Right renal pelvis (tissue), 4 donors: ENCODE data around the gene PYGL. TPM values are rescaled to one million over a fixed set of nuclear protein-coding genes. Genes with fewer than 3 reads are reported as not detected.

ENCODE experiments used
- DNase-seq, 4 donors: peaks; one replicate each; pipeline ENCODE4 v3.0.0-alpha.2; 2013; ENCODE audit warnings: low read depth in 4 of 4, low spot score in 3 of 4, missing footprints in 1 of 4
- polyA plus RNA-seq, 4 donors: library from polyadenylated mRNA; unstranded; fragments of 120-200 nt; gene quantifications; one replicate each; pipeline ENCODE4 v1.2.1, GENCODE V29; 2013; ENCODE audit not compliant: insufficient read length in 4 of 4

Gene PYGL
- polyA plus RNA-seq, 4 donors = 17.1 to 19.2 (median 18.2) TPM

DNA sequence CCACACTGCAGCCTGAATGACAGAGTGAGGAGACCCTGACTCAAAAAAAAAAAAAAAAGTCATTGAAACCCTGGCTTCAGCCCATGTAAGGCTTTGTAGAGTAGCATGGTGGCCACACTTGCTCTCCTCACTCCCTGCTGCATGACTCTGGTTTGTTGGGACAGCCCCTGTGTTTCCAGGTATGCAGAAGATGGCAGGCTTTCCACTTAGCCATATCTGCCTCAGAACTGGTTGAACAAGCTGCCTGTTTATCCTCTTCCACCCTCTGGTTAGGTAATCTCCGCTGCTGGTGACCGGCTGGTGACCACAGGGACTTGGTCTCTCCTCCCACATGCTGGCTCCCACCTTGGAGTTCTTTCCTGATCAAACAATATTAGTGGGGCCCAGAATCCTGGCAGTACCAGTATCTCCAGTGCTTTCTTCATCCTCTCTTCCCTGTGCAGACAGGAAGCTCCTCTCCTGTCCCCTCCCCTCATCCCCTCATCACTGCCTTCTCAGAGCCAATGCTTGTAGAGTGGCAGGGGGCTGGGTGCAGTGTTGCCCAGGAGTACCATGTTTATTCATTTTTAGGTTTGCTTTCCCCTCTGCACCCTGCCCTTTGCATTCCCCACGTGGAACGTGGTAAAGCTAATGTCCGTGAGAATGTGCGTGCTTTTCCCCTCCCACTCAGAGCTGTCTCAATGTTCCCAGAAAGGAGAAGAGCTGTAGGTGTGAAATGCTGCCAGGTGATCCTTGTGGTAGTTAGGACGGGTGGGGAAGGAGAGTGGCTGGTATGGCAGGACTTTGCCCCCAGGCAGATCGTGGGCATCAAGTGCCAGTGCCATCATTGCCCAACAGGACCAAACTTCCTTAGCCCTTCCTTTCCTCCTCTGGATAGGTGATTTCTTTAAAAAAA is 61.1 kb downstream of the PYGL start:
- no peak for DNase-seq

DNA sequence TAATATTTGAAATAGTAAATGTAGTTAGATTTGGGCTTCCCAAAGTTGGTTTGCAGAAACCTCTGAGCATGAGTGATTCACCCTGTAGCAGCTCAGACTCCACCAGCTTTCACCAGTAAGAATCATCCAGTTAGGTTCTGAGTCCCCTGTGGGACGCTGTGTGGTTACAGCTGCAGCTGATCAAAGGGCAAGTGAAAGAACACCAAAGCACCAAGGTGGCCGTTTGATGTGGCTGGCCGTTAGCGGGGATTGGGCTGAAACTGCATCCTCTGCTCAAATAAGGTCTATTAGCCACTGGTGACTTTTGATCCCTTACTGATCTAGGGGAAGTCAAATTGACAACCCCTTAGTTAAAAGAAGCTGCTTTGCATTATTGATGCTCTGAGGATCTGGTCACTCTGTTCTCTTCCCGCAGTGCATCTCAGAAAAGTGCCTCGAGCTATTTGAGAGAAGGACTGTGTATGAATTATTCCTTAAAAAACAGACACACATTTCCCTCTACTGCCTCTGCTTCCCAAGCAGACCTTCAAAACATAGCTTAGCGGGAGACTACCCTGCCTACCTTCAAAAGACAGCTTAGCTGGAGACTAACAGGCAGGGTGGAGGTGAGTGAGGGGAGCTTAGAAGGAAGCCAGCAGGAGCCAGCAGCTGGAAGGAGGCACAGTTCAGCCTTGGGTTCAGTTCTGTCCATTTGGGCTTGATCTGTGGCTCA is 68.8 kb downstream of the PYGL start:
- no peak for DNase-seq

DNA sequence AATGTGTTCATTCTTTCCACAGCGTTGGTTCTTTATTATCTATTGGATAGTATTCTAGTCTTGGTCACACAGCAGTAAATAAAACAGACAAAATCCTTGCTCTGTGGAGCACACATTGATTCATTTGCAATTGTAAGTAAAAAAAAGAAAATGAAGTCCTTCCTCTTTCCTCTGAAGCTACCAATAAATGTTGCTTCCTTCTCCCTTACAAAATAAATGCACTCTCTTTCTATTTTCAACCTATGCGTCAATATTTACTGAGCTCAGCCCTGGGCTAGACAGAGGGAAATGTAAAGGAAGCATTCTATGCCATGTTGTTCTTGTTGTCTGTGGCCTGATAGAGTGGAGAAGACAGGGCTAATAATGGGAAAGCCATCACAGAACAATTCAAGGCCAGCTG is 69.5 kb downstream of the PYGL start:
- no peak for DNase-seq

DNA sequence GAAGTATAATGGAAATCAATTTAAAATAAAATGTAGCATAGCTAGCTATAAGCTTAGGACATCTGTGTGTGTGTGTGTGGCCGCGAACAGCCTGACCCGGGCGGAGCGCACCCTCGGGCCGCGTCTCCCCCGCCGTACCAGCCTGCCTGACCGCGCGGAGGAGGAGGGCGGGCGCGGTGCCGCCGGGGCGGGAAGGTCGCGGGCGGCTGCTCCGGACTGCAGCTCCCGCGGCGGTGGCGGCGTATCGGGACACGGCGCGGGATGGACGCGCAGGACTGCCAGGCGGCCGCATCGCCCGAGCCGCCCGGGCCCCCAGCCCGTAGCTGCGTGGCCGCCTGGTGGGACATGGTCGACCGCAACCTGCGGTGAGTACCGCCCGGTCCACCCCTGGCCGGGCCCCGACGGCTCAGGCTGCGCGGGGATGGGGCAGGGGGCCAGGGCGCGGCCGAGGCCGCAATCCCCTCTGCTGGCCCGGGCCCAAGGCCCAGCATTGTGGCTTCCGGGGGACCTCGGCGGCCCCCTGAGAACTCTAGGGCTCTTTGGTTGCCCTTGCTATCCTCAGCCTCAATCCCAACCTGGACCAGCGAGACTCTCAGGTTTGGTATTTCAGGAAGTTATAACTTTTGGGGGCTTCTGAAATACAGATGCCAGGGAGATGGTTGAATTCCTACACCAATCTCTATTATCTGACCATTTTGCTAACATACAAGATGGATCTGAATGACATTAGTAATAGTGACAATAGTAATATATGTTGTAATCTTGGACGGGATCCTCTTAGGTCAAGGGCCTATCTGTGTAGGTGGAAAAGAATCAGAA is 72.2 kb downstream of the PYGL start, which contains the start of gene ABHD12B:
TSS of gene ABHD12B (plus strand) at position 140 of the 819 bp plus-strand sequence. CDS start at position 262, 122 bp downstream.
- peak in 1 of 4 donors; percentile 5 for DNase-seq

DNA sequence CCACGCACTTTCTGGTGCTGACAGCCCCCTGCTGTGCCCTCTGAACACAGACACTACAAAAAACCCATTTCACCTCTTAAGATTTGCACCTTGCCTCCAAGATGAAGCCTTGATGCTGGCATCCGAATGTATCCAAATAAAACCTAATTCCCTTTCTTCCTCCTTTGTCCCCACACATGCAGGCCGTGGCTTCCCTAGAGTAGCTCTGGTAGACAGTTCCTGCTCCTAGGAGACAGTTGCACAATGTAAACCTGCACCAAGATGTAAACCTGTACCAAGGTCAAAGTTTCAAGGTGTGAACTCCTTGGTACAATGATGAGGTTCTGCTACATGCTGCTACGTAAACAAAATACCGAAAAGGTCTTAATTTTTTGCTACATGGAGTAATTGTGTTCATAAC is 73.1 kb downstream of the PYGL start:
- DNase-seq = no peak

DNA sequence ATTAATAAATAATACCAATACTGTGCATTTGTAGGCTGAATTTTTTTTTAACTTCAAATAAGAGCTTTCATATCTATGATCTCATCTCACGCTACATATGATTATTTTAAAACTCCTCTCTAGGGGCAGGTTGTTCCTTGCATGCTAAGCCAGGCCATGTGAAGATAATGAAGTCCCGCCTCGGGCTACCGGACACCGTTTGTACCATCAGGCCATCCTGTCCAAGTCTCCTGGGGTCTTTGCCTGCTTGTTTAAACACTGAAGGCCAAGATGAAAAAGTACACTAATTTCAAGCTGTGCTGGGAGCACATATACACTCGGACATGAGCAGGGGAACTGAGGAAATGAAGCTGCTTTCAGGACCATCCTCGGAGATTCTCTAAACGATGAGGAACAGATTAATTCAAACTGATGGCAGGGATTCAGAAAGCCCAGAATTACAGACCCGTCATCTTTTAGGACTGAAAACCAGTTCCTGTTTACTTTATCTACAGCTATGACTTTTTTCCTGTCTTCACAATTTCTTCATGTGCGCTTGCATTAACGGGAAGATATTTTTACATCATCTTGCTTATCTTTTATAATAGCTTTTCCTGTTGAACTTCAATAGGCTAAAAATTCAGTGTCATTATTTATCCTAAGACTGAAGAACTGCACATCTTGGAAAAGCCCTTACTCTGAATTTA is 78.7 kb downstream of the PYGL start:
- DNase-seq = no peak

DNA sequence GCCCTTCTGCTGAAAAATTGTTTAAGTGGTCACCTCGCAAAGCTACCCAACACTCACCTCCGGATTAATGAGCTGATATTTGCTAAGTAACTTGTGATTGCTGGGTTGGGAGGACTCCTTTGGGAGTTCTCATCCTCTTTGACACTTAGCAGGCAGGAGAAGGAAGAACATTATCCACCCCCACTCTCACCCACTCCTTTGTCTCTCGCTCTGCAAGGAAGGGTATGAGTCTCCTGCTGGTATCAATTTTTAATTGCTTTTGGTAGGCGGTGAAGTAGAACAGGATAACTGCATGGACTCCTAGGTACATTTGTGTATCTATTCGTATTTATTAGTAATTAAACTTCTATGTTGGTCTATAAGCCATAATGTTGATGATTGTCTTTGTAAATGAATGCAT is 79.3 kb downstream of the PYGL start:
- no peak for DNase-seq

DNA sequence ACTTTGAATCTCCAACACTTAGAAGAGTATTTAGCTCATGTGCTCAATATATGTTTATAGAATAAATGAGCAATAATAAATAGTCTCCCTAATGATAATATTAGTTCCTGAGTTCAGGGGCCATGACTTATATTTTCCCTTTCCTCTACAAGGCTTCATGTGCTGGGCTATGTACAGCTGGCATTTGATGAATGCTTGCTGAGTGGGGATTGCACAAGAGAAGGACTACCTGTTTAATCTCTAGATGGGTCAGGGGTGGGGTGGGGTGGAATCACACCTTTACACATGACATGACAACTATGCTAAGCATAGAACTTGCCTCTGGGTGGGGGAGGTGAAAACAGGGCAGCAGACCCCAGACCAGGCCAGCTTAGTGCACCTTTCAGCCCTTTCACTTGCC is 80.0 kb downstream of the PYGL start:
- no peak for DNase-seq

DNA sequence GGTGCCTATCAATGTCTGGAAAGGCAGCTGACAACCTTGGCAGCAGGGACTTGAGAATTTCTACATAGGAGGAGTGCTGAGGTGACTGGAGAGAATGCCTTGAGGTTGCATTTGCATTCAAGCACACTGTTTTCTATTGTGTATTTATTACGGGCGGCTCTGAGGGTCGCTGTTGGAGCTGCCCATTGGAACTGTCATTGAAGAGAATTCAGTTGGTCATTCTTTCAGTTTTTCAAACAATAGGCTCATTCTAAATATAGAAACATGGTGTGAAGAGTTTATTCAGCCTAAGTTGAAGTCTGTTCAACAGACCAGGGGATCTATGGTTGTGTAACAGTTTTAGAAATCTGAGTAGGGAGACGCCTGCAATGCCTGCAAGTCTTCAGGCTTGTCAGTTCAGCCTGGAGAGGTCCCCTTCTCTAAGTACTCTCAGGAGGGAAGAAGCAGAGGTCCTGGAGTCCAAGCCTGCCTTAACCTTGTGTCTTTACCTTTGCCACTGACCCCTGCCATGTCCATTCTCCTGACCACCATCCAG is 82.2 kb downstream of the PYGL start:
- DNase-seq = no peak

DNA sequence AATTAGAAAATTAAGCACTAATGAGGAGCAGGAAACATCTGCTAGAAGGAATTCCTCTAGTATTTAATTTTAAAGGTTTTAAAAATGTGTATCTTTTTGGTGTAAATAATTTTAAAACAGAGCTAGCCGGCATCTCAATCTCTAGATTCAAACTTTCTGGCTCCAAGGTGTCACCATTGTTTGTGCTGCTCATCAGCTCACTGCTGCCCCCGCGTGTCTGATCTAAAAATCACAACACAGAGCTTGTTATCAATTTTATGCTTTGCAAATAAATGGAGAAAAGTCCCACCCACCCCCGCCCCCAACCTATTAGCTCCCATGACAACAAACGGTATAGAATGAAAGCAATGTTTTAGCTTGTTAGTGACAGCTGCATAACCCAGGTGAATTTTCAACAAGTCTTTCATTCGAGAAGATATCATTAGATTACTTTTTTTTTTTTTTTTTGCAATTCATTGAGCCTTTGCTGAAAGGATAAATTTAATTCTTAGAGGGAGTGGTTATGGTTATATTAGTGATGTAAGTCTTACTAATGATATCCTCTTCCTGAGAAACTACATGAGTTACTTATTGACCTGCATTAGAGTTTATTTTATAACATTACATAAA is 83.7 kb downstream of the PYGL start:
- peak; percentile 69 to 76 (median 70) for DNase-seq

DNA sequence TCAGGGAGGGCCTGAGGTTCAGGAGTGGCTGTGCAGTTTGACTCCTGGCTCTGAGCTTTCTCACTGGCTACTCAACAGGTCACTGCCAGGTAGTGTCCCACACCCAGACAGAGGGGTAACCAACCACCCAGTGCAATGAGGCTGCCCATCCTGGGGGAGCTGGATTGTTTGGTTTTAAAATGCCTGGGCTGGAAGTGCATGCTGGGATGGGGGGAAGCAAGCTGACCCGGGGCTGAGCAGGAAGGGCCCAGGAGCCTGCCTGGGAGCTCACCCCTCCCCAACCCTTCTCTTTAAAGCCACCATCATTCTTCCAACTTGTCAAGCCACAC is 85.0 kb downstream of the PYGL start:
- no peak for DNase-seq

DNA sequence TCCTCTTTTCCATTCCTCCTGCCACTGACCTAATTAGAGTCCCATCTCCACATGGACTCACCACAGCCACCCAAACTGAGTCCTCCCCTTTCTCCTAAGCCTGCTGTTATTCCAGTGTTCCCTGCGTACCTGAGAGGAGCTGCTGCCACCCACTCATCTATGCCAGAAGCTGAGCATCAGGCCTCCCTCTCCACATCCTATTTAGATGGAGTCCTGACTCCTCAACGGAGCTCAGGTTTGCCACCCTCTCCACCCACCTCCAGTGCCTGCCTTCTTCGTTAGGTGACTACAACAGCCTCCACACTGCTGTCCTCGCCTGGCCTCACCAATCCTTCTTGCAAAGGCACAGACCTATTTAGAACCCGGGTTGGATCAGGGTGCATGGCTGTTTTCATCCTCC is 87.6 kb downstream of the PYGL start:
- no peak for DNase-seq

DNA sequence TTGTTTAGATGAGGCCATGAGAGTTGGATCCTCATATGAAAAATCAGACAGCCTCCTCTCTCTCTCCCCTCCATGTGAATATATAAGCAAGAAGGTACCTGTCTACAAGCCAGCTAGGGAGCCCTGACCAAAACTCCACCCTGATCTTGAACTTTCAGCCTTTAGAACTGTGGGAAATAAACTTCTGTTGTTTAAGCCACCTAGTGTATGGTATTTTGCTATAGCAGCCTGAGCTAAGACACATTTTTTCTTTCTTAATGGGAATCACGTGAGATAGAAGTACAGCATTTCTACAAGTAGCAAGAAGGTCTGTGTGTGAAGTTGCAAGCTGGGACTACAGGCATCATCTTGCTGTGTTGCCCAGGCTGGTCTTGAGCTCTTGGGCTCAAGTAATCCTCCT is 88.7 kb downstream of the PYGL start:
- DNase-seq = no peak

Other genes starting within 250 kb of the PYGL start
- gene NIN, start 113.3 kb downstream of the PYGL start, polyA plus RNA-seq = 10 to 100 TPM; 30.2 to 35.7 (median 32.2) TPM
- gene ABHD12B, start 72.4 kb downstream of the PYGL start, polyA plus RNA-seq = under 1 TPM; 0.47 to 0.80 (median 0.77) TPM
- gene TRIM9, start 150.6 kb upstream of the PYGL start, polyA plus RNA-seq = 1 to 10 TPM; 1.2 to 2.6 (median 2.3) TPM